Tibial artery (tissue), 4 donors: ENCODE data around the gene CPA1.

Source experiments
- DNase-seq, 2 donors: peaks; one replicate each; pipeline ENCODE4 v3.0.0-alpha.2; 2019
- H3K27ac ChIP-seq, 2 donors: fragments of 200-600 bp; sonication (generic) in 1 of 2; 1 replicate in 1 of 2; 2 replicates in 1 of 2; pipeline ENCODE4 v1.5.1; 2018 to 2019; ENCODE audit warnings: mild to moderate bottlenecking in 1 of 2
- H3K27me3 ChIP-seq, 2 donors: fragments of 200-600 bp; sonication (generic) in 1 of 2; one replicate each; pipeline versions ENCODE4 v1.5.1 to v1.6.0; 2016 to 2019
- H3K36me3 ChIP-seq, 3 donors: fragments of 200-600 bp; sonication (generic) in 2 of 3; one replicate each; pipeline ENCODE4 v1.5.1; 2016 to 2019; ENCODE audit warnings: mild to moderate bottlenecking in 2 of 3
- H3K4me1 ChIP-seq, 4 donors: fragments of 200-600 bp; sonication (generic) in 2 of 4; 1 replicate in 3 of 4; 2 replicates in 1 of 4; pipeline ENCODE4 v1.5.1; 2016 to 2019
- H3K4me3 ChIP-seq, 2 donors: fragments of 200-600 bp; sonication (generic) in 1 of 2; 1 replicate in 1 of 2; 2 replicates in 1 of 2; pipeline ENCODE4 v1.5.1; 2018 to 2019; ENCODE audit warnings: mild to moderate bottlenecking in 2 of 2
- H3K9me3 ChIP-seq, 3 donors: fragments of 200-600 bp; sonication (generic) in 1 of 3; one replicate each; pipeline ENCODE4 v1.5.1; 2016 to 2019
- CTCF ChIP-seq, 2 experiments: fragments of 200-600 bp in 1 of 2; fragments of 450-650 bp in 1 of 2; IDR thresholded peaks; one replicate each; pipeline ENCODE4 v1.5.1; 2017 to 2019; ENCODE audit warnings: antibody characterized with exemption in 2 of 2, mild to moderate bottlenecking in 1 of 2, moderate library complexity in 1 of 2
- intact Hi-C: fragments of 100-400 bp; cut with DNase I; formaldehyde crosslinking; loops from one replicate; pipeline ENCODE4 v1.15.0; 2023; ENCODE audit warnings: low total_unique reads

CPA1 gene

GRCh38 chr7:130401101-130401500 is 20.8 kb downstream of the CPA1 start:
- no peak for TF ChIP-seq CTCF (IDR thresholded peaks at IDR 0.05)
- Histone ChIP-seq H3K27ac (no peak overlapping the region), H3K4me3 (no peak overlapping the region), H3K9me3 (no peaks in the 10 kb centered on the region), H3K27me3 (no peaks in the 10 kb centered on the region), H3K36me3 (peaks cover 0 to 9% (median 0%) of the 10 kb centered on the region in 3 donors), H3K4me1 (peaks cover 0 to 50% (median 13%) of the 10 kb centered on the region in 4 donors)
- intact Hi-C loops = no loop called here
- no peak for DNase-seq

GRCh38 chr7:130401578-130401977 is 21.3 kb downstream of the CPA1 start:
- Histone ChIP-seq H3K36me3 (peaks cover 0 to 9% (median 0%) of the 10 kb centered on the region in 3 donors), H3K27ac (no peak overlapping the region), H3K4me1 (peaks cover 0 to 45% (median 13%) of the 10 kb centered on the region in 4 donors), H3K27me3 (no peaks in the 10 kb centered on the region), H3K9me3 (no peaks in the 10 kb centered on the region), H3K4me3 (no peak overlapping the region)
- no peak for TF ChIP-seq CTCF (IDR thresholded peaks at IDR 0.05)
- no peak for DNase-seq
- intact Hi-C loops = no loop called here

- Histone ChIP-seq H3K27me3 (no peaks in the 10 kb centered on the region), H3K9me3 (no peaks in the 10 kb centered on the region), H3K36me3 (peaks cover 0 to 9% (median 0%) of the 10 kb centered on the region in 3 donors), H3K27ac (no peak overlapping the region), H3K4me3 (no peak overlapping the region), H3K4me1 (peaks cover 0 to 17% (median 3%) of the 10 kb centered on the region in 4 donors)
- DNase-seq = no peak
- TF ChIP-seq CTCF (IDR thresholded peaks at IDR 0.05) = no peak
- intact Hi-C loops = no loop called here
Measured at GRCh38 chr7:130405003-130405402, 24.7 kb downstream of the CPA1 start.

GRCh38 chr7:130409067-130409711 is 28.9 kb downstream of the CPA1 start:
- intact Hi-C loops = no loop called here
- TF ChIP-seq CTCF (IDR thresholded peaks at IDR 0.05) = no peak
- Histone ChIP-seq H3K4me1 (no peaks in the 10 kb centered on the region), H3K4me3 (no peak overlapping the region), H3K36me3 (no peaks in the 10 kb centered on the region), H3K27ac (no peak overlapping the region), H3K27me3 (no peaks in the 10 kb centered on the region), H3K9me3 (no peaks in the 10 kb centered on the region)
- no peak for DNase-seq

- intact Hi-C loops = no loop called here
- Histone ChIP-seq H3K4me1 (no peaks in the 10 kb centered on the region), H3K4me3 (no peak overlapping the region), H3K27ac (no peak overlapping the region), H3K27me3 (no peaks in the 10 kb centered on the region), H3K9me3 (no peaks in the 10 kb centered on the region), H3K36me3 (no peaks in the 10 kb centered on the region)
- no peak for DNase-seq
- no peak for TF ChIP-seq CTCF (IDR thresholded peaks at IDR 0.05)
Measured at GRCh38 chr7:130409712-130410072, 29.4 kb downstream of the CPA1 start.
